Endodermal cell (in vitro differentiated cells): Measurements from ENCODE around the gene ZSCAN10. TPM values are rescaled to one million over a fixed set of nuclear protein-coding genes. Genes with fewer than 3 reads are reported as not detected.

ENCODE experiments used
- DNase-seq: peaks from one replicate; pipeline ENCODE4 v3.0.0-alpha.2; 2017
- H3K27ac ChIP-seq: 2 replicates; pipeline ENCODE4 v1.5.1; 2013; ENCODE audit warnings: mild to moderate bottlenecking, low read depth, low read length, moderate library complexity
- H3K27me3 ChIP-seq: 2 replicates; pipeline ENCODE4 v1.6.1; 2013; ENCODE audit warnings: mild to moderate bottlenecking, low read length, moderate library complexity; ENCODE audit not compliant: insufficient read depth, control insufficient read depth, poor library complexity, severe bottlenecking
- H3K36me3 ChIP-seq: 2 replicates; pipeline ENCODE4 v1.7.0; 2013; ENCODE audit warnings: mild to moderate bottlenecking, low read length, moderate library complexity; ENCODE audit not compliant: control insufficient read depth, insufficient read depth
- H3K4me1 ChIP-seq: one replicate; pipeline ENCODE4 v1.7.0; 2013; ENCODE audit warnings: low read length; ENCODE audit not compliant: control insufficient read depth, insufficient read depth
- H3K4me3 ChIP-seq: 2 replicates; pipeline ENCODE4 v1.5.1; 2013; ENCODE audit warnings: mild to moderate bottlenecking, low read length, moderate library complexity
- H3K9ac ChIP-seq: 2 replicates; pipeline ENCODE4 v1.6.1; 2013; ENCODE audit warnings: mild to moderate bottlenecking, low read length, moderate library complexity; ENCODE audit not compliant: poor library complexity, severe bottlenecking; ENCODE audit errors: extremely low read depth
- H3K9me3 ChIP-seq: 2 replicates; pipeline ENCODE4 v1.6.1; 2013; ENCODE audit warnings: mild to moderate bottlenecking, low read length, moderate library complexity; ENCODE audit not compliant: control insufficient read depth
- H3K27ac Mint-ChIP-seq: 2 replicates; pipeline ENCODE4 v1.8.0; 2020; ENCODE audit warnings: mixed read lengths
- H3K27me3 Mint-ChIP-seq: 2 replicates; pipeline ENCODE4 v1.8.0; 2021; ENCODE audit warnings: mild to moderate bottlenecking, mixed read lengths; ENCODE audit not compliant: insufficient read depth
- H3K36me3 Mint-ChIP-seq: 2 replicates; pipeline ENCODE4 v1.8.0; 2020; ENCODE audit warnings: low read depth, mixed read lengths
- H3K4me1 Mint-ChIP-seq: 2 replicates; pipeline ENCODE4 v1.8.0; 2020; ENCODE audit warnings: mixed read lengths
- H3K4me3 Mint-ChIP-seq: 2 replicates; pipeline ENCODE4 v1.8.0; 2020; ENCODE audit warnings: mild to moderate bottlenecking, moderate library complexity, mixed read lengths
- H3K9me3 Mint-ChIP-seq: 2 replicates; pipeline ENCODE4 v1.8.0; 2020; ENCODE audit warnings: mild to moderate bottlenecking, mixed read lengths
- CTCF ChIP-seq: fragments of 200-600 bp; sonication (generic); conservative IDR thresholded peaks from 2 replicates; pipeline ENCODE4 v1.5.0; 2021; ENCODE audit warnings: antibody characterized with exemption, mild to moderate bottlenecking
- WGBS, 2 experiments: methylation state at CpG; one replicate each; pipeline versions ENCODE4 v1.1.5 to v1.1.7; 2013; ENCODE audit warnings: missing lambda C conversion rate in 2 of 2, mixed read lengths in 1 of 2; ENCODE audit not compliant: insufficient coverage in 1 of 2, insufficient read length in 1 of 2; 5-methylcytosine and 5-hydroxymethylcytosine counted together
- total RNA-seq, 2 donors: library from RNA; stranded (reverse); fragmentation: NEBNext Ultra II Directional in 1 of 2; extraction: Animal tissue kit (Norgen Biotek cat#: 25700) in 1 of 2; gene quantifications; 2 replicates in 1 of 2; 3 replicates in 1 of 2; pipeline ENCODE4 v1.2.1, GENCODE V29; 2021

Gene ZSCAN10
- total RNA-seq, 2 donors from 2014 or later: 36.6 to 70.0 TPM

DNA sequence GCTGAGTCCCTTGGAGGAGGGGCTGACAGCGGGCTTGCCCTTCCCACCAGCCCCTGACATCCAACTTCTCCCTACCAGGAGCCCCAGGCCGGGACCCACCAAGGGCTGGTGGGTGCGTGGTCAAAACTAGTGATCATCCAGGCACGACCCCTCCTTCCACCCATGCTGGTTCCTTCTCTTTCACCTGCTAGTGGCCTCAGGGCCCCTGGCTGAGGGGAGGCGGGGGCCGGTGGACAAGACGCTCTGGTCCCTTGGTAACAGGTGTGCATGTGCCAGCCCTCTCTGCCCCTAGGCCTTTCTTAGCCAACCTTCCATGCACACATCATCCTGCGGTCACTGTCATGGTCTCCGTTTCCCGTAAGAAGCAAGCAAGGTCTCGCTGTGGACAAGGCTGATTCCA lies 44.1 kb upstream of the ZSCAN10 start:
- H3K4me1 ChIP-seq: no peaks in the 10 kb centered on the region
- Mint-ChIP-seq H3K36me3 (peaks cover 14% of the 10 kb centered on the region), H3K27ac (peak overlapping the region; percentile 35), H3K9me3 (no peaks in the 10 kb centered on the region), H3K4me1 (no peaks in the 10 kb centered on the region), H3K27me3 (peaks cover 12% of the 10 kb centered on the region), H3K4me3 (no peak overlapping the region)
- TF ChIP-seq CTCF: no peak
- no peak for DNase-seq
- peaks cover 9% of the 10 kb centered on the region for H3K27me3 ChIP-seq
- H3K4me3 ChIP-seq: no peak overlapping the region
- no peaks in the 10 kb centered on the region for H3K9me3 ChIP-seq
- H3K9ac ChIP-seq: no peak overlapping the region
- H3K36me3 ChIP-seq: no peaks in the 10 kb centered on the region
- no peak overlapping the region for H3K27ac ChIP-seq
- WGBS, 2 experiments: 95 to 98% methylated on average over 11 of the region's 11 CpGs

DNA sequence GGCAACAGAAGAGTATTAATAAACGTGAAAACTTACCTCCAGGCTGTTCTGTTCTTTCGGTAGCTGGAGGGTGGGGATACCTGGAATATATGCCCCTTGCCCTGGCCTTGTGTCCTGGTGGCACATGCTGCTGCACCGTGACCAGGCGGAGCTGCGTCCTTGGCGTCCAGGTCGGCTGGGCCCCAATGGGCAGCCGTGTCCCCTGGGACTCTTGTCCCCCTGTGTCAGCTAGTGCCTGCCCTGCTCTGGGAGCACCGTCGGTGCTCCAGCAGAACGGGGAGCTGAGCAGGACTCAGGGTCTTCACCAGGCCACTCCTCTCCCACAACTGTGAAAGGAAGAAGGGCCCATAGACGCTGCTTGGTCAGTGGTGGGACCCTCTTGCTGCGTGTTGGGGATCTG lies 43.7 kb upstream of the ZSCAN10 start:
- no peaks in the 10 kb centered on the region for H3K4me1 Mint-ChIP-seq
- H3K4me3 Mint-ChIP-seq: no peak overlapping the region
- H3K27ac Mint-ChIP-seq: no peak overlapping the region
- Histone ChIP-seq H3K27ac (no peak overlapping the region), H3K27me3 (peaks cover 5% of the 10 kb centered on the region), H3K4me1 (no peaks in the 10 kb centered on the region), H3K9ac (no peak overlapping the region), H3K9me3 (no peaks in the 10 kb centered on the region), H3K36me3 (no peaks in the 10 kb centered on the region), H3K4me3 (no peak overlapping the region)
- H3K36me3 Mint-ChIP-seq: peaks cover 14% of the 10 kb centered on the region
- no peak for DNase-seq
- H3K9me3 Mint-ChIP-seq: no peaks in the 10 kb centered on the region
- peaks cover 11% of the 10 kb centered on the region for H3K27me3 Mint-ChIP-seq
- WGBS, 2 experiments: 94 to 99% methylated on average over 8 to 13 of the region's 13 CpGs
- TF ChIP-seq CTCF: no peak

GRCh38 chr16:3142327-3142726 lies 43.2 kb upstream of the ZSCAN10 start:
- H3K36me3 Mint-ChIP-seq: peaks cover 14% of the 10 kb centered on the region
- H3K4me3 ChIP-seq: no peak overlapping the region
- H3K27ac ChIP-seq: no peak overlapping the region
- no peak for DNase-seq
- peaks cover under 1% of the 10 kb centered on the region for H3K27me3 ChIP-seq
- no peaks in the 10 kb centered on the region for H3K36me3 ChIP-seq
- peaks cover 7% of the 10 kb centered on the region for H3K27me3 Mint-ChIP-seq
- no peaks in the 10 kb centered on the region for H3K9me3 Mint-ChIP-seq
- no peaks in the 10 kb centered on the region for H3K4me1 ChIP-seq
- no peak overlapping the region for H3K27ac Mint-ChIP-seq
- no peak overlapping the region for H3K4me3 Mint-ChIP-seq
- no peak for TF ChIP-seq CTCF
- no peaks in the 10 kb centered on the region for H3K4me1 Mint-ChIP-seq
- no peak overlapping the region for H3K9ac ChIP-seq
- no peaks in the 10 kb centered on the region for H3K9me3 ChIP-seq
- WGBS, 2 experiments: 96% methylated on average over 19 to 22 of the region's 22 CpGs
